SK-N-SH (cell line): ENCODE data around the gene SSTR5.

Experiments
- CTCF ChIP-seq: fragments of 200-600 bp; sonication (generic); IDR thresholded peaks from 2 replicates; pipeline ENCODE4 v1.6.1; 2017; ENCODE audit warnings: antibody characterized with exemption, mild to moderate bottlenecking, moderate library complexity
- EP300 ChIP-seq, 2 experiments: IDR thresholded peaks; 2 replicates each; pipeline versions ENCODE4 v1.4.0 to v1.6.1; 2012; ENCODE audit warnings: borderline replicate concordance in 1 of 2, low read depth in 1 of 2, low read length in 1 of 2
- EZH2phosphoT487 ChIP-seq: fragments of 200-600 bp; sonication (generic); IDR thresholded peaks from 2 replicates; pipeline ENCODE4 v1.6.1; 2017; ENCODE audit warnings: low read depth, mixed run types, mild to moderate bottlenecking, antibody characterized with exemption, moderate library complexity, borderline replicate concordance
- GABPA ChIP-seq: IDR thresholded peaks from 2 replicates; pipeline ENCODE4 v1.4.0; 2012; ENCODE audit warnings: low read depth, mild to moderate bottlenecking
- GATA2 ChIP-seq: sonication (generic); formaldehyde crosslinking; IDR thresholded peaks from 2 replicates; pipeline ENCODE4 v1.5.0; 2020; ENCODE audit warnings: mild to moderate bottlenecking, missing genetic modification reagents
- JUND ChIP-seq: IDR thresholded peaks from 2 replicates; pipeline ENCODE4 v1.4.0; 2012
- MAX ChIP-seq: IDR thresholded peaks from 2 replicates; pipeline ENCODE4 v1.4.0; 2012; ENCODE audit warnings: low read depth
- MEF2A ChIP-seq: IDR thresholded peaks from 2 replicates; pipeline ENCODE4 v1.4.0; 2012; ENCODE audit warnings: low read depth, borderline replicate concordance
- NFIC ChIP-seq: IDR thresholded peaks from 2 replicates; pipeline ENCODE4 v1.4.0; 2012; ENCODE audit warnings: borderline replicate concordance
- POLR2AphosphoS5 ChIP-seq: IDR thresholded peaks from 2 replicates; pipeline ENCODE4 v1.6.1; 2012; ENCODE audit warnings: low read depth, low read length
- REST ChIP-seq: IDR thresholded peaks from 2 replicates; pipeline ENCODE4 v1.6.1; 2012; ENCODE audit warnings: mild to moderate bottlenecking, low read depth, low read length, moderate library complexity
- TAF1 ChIP-seq: IDR thresholded peaks from 2 replicates; pipeline ENCODE4 v1.6.1; 2012; ENCODE audit warnings: low read depth, mild to moderate bottlenecking, low read length, moderate library complexity, borderline replicate concordance
- USF1 ChIP-seq: IDR thresholded peaks from 2 replicates; pipeline ENCODE4 v1.4.0; 2012; ENCODE audit warnings: low read depth, borderline replicate concordance

- TF ChIP-seq TAF1 (no peak), CTCF (no peak), NFIC (no peak), EZH2phosphoT487 (no peak), POLR2AphosphoS5 (no peak), MAX (no peak), REST (no peak), USF1 (no peak), EP300 (IDR thresholded peaks at IDR 0.05; ENCODE audit: borderline replicate concordance in 1 of 2, low read depth in 1 of 2, low read length in 1 of 2) (no peak), GABPA (no peak), JUND (no peak), GATA2 (CRISPR knock-in tag) (no peak), MEF2A (no peak)
Observed at GRCh38 chr16:1051446-1051845, 21.1 kb upstream of the SSTR5 start.
